GM18507 (cell line): ENCODE data around the gene UFM1.

Source experiments
- DNase-seq: peaks from one replicate; pipeline ENCODE4 v3.0.0; 2011; ENCODE audit warnings: low read depth; ENCODE audit not compliant: insufficient read length; ENCODE audit errors: extremely low spot score
- FAIRE-seq: peaks from 2 replicates; lab custom pipeline; 2011; peaks lifted over from hg19 to GRCh38; lab: Jason Lieb, UNC

The UFM1 gene

GRCh38 chr13:38409771-38410170 lies 60.1 kb downstream of the UFM1 start:
- no peak for DNase-seq
- no peak for FAIRE-seq

- DNase-seq (no peak), FAIRE-seq (no peak)
These were observed 62.6 kb downstream of the UFM1 start for GRCh38 chr13:38412266-38412665.
